Activated CD4-positive, alpha-beta T cell treated with anti-CD3 and anti-CD28 coated beads, Interleukin-2, Interleukin-4, amounts not matched to agents 100 ng/mL and 50 ng/mL, durations not matched to agents 16 hours and 8 hours (primary cell): ENCODE measurements around the gene GJB2.

ENCODE experiments used
- DNase-seq: peaks from one replicate; pipeline ENCODE4 v3.0.0-alpha.2; 2020; ENCODE audit warnings: low spot score

The GJB2 gene

DNA sequence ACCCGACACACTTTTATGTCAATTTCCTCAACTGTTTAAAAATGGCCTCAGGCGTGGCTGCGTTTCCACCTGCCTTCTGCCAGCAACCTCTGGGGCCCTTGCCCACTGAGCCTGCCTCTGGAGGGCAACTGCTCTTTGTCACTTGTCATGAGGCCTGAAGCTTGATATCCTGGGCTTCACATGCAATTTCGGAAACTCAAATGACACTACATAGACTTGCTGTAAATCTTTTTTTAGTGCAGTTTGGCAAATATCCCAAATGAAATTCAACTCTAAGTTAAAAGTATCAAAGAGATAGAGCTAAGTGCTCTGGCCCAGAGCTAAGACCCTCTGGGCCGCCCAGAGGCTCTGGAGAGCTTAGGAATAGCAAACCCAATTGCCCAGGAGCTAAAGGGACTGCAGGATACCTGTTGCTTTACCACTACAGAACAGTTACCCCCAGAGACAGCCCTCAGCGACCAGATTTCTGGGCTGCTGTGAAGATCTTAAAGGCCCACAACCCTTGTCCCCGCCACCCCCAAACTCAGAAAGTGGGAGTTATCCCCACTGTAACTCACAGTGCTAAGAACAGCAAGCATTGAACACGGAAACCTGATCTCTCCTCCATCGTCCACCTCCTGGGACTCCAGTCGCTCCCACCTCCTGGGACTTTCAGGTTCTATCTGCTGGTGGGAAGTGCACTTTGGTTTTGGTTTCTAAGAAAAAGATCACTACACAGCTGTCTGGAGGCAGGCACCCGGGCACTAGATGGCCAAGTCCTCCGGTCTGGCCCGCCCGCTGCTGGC is 51.3 kb downstream of the GJB2 start:
- no peak for DNase-seq

DNA sequence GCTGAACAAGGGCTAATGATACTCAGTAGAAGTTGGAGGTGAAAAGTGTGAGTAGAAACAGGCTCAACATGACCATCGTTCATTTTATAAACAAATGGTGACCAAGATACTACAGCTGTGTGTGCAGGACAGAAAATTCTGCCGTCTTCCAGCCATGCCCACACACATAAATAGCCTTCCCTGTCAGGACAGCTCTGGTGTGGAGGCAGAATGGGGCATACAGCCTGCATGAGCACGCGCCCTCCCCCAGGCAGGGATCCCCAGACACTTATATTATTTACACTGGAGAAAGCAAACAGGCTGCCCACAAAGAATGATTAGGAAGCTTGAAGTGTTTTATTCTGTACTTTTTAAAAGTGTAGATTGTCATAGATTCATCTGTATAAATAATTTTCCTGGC is 52.3 kb downstream of the GJB2 start:
- no peak for DNase-seq

DNA sequence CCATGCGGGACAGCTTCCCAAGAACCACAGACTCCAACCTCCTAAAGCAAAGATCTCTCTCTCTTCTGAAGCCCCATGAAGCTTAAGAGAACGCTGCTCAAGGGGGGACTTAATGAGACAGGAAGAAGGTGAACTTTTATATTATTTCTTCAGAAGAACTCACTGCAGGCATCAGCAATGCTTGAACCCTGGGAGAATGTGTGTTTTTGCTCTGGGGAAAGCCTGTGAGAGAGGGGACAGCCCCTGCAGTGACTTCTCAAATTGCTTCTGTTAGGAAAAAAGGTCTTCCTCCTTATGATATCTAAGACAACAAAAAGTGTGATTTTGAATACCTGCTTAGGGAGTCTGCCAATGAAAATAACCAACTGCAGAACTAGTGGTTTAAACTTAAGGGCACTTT is 54.9 kb downstream of the GJB2 start:
- DNase-seq = no peak
